ENCODE measurements around the gene NFATC2.

- TF ChIP-seq POLR2A (IDR thresholded peaks at IDR 0.05) (no peak), POLR2AphosphoS5 (IDR thresholded peaks at IDR 0.05) (no peak)
Observed at GRCh38 chr20:51363378-51363777, 179.1 kb downstream of the NFATC2 start.
